Activated CD8-positive, alpha-beta memory T cell treated with anti-CD3 and anti-CD28 coated beads, Interleukin-2, amount 50 U/mL, for 1 hour (primary cell): Measurements from ENCODE around the gene PACRG.

Experiments
- DNase-seq: peaks from one replicate; pipeline ENCODE4 v3.0.0-alpha.2; 2020; ENCODE audit errors: extremely low read depth

The PACRG gene

GRCh38 chr6:162864911-162865310 lies 137.1 kb downstream of the PACRG start:
- DNase-seq = no peak

GRCh38 chr6:162866656-162867055 lies 138.9 kb downstream of the PACRG start:
- no peak for DNase-seq

- no peak for DNase-seq
Measured at GRCh38 chr6:162868397-162868796, 140.6 kb downstream of the PACRG start.

- no peak for DNase-seq
Measured at GRCh38 chr6:162871966-162872365, 144.2 kb downstream of the PACRG start.

GRCh38 chr6:162873537-162873936 lies 145.8 kb downstream of the PACRG start:
- DNase-seq = no peak

GRCh38 chr6:162875070-162875469 lies 147.3 kb downstream of the PACRG start:
- no peak for DNase-seq

GRCh38 chr6:162882801-162883481 lies 155.2 kb downstream of the PACRG start:
- DNase-seq = no peak

- no peak for DNase-seq
Measured at GRCh38 chr6:162887981-162888689, 160.4 kb downstream of the PACRG start.

GRCh38 chr6:162889303-162889702 lies 161.5 kb downstream of the PACRG start:
- DNase-seq = no peak

GRCh38 chr6:162898011-162898410 lies 170.2 kb downstream of the PACRG start:
- no peak for DNase-seq

- DNase-seq = no peak
Measured at GRCh38 chr6:162899148-162899547, 171.4 kb downstream of the PACRG start.

GRCh38 chr6:162900503-162900902 lies 172.7 kb downstream of the PACRG start:
- DNase-seq = no peak

GRCh38 chr6:162904069-162904663 lies 176.4 kb downstream of the PACRG start:
- no peak for DNase-seq

GRCh38 chr6:162906479-162906878 lies 178.7 kb downstream of the PACRG start:
- no peak for DNase-seq

- no peak for DNase-seq
Measured at GRCh38 chr6:162907876-162908481, 180.2 kb downstream of the PACRG start.

- no peak for DNase-seq
Measured at GRCh38 chr6:162913206-162913605, 185.4 kb downstream of the PACRG start.

GRCh38 chr6:162917506-162917905 lies 189.7 kb downstream of the PACRG start:
- DNase-seq = no peak

GRCh38 chr6:162921062-162921461 lies 193.3 kb downstream of the PACRG start:
- no peak for DNase-seq

- DNase-seq = no peak
Measured at GRCh38 chr6:162921510-162922040, 193.8 kb downstream of the PACRG start.

- DNase-seq = no peak
Measured at GRCh38 chr6:162922563-162923166, 194.9 kb downstream of the PACRG start.

- DNase-seq = no peak
Measured at GRCh38 chr6:162934844-162935243, 207.1 kb downstream of the PACRG start.

GRCh38 chr6:162940426-162940825 lies 212.7 kb downstream of the PACRG start:
- DNase-seq = no peak
